IMR-90 (cell line): Measurements from ENCODE around the gene TUBGCP6. TPM values are rescaled to one million over a fixed set of nuclear protein-coding genes. Genes with fewer than 3 reads are reported as not detected.

ENCODE experiments used
- ATAC-seq: fragments of 200-7000 bp; cut with Tn5 transposase; 2 replicates; pipeline ENCODE4 v1.9.1; 2020; ENCODE audit warnings: low read depth, mild to moderate bottlenecking, moderate library complexity
- BruUV-seq: library from RNA; stranded (reverse); fragments of 400-500 nt; replicated peaks from 2 replicates; lab custom pipeline; 2021; lab: Mats Ljungman, UMichigan
- CTCF ChIA-PET: fragments of 300-600 bp; formaldehyde crosslinking; extraction: SDS; loops from one replicate; lab custom pipeline; 2021; ENCODE audit warnings: antibody characterized with exemption; lab: Yijun Ruan, JAX
- POLR2A ChIA-PET: fragments of 300-600 bp; sonication (Branson Sonifier 250); formaldehyde crosslinking; loops from one replicate; lab custom pipeline; 2022; ENCODE audit warnings: antibody characterized with exemption; ENCODE audit not compliant: unreplicated experiment; lab: Charles Lee
- DNase-seq: peaks from one replicate; pipeline ENCODE4 v3.0.0; 2013
- H2AFZ ChIP-seq: replicated peaks from 2 replicates; pipeline ENCODE3; 2013; ENCODE audit warnings: low read length, mild to moderate bottlenecking; ENCODE audit not compliant: poor library complexity
- H2AK5ac ChIP-seq: 2 replicates; pipeline ENCODE4 v1.6.1; 2013; ENCODE audit warnings: low read depth, low read length, inconsistent platforms
- H2AK9ac ChIP-seq: replicated peaks from 2 replicates; pipeline ENCODE3; 2013; ENCODE audit warnings: mild to moderate bottlenecking, low read depth, low read length, moderate library complexity; ENCODE audit not compliant: poor library complexity
- H2BK120ac ChIP-seq: 2 replicates; pipeline ENCODE4 v1.6.1; 2013; ENCODE audit warnings: low read depth, low read length, inconsistent platforms
- H2BK15ac ChIP-seq: 3 replicates; pipeline ENCODE4 v1.6.1; 2013; ENCODE audit warnings: low read depth, low read length, inconsistent platforms
- H2BK20ac ChIP-seq: 2 replicates; pipeline ENCODE4 v1.6.1; 2013; ENCODE audit warnings: low read depth, mild to moderate bottlenecking, inconsistent platforms, low read length, moderate library complexity
- H2BK5ac ChIP-seq: 2 replicates; pipeline ENCODE4 v1.6.1; 2013; ENCODE audit warnings: mild to moderate bottlenecking, low read depth, low read length, inconsistent platforms; ENCODE audit not compliant: poor library complexity, severe bottlenecking
- H3K14ac ChIP-seq: replicated peaks from 2 replicates; pipeline ENCODE4 v1.6.1; 2013; ENCODE audit warnings: low read depth, low read length, inconsistent platforms
- H3K18ac ChIP-seq: 2 replicates; pipeline ENCODE4 v1.6.1; 2013; ENCODE audit warnings: low read depth, low read length, control low read depth
- H3K23ac ChIP-seq: 2 replicates; pipeline ENCODE4 v1.6.1; 2013; ENCODE audit warnings: low read depth, low read length, inconsistent platforms
- H3K27ac ChIP-seq: 2 replicates; pipeline ENCODE4 v1.5.1; 2013; ENCODE audit warnings: mild to moderate bottlenecking, control low read depth, low read length; ENCODE audit not compliant: insufficient read depth
- H3K27me3 ChIP-seq: 2 replicates; pipeline ENCODE4 v1.6.1; 2013; ENCODE audit warnings: low read length; ENCODE audit not compliant: control insufficient read depth, insufficient read depth
- H3K36me3 ChIP-seq: 2 replicates; pipeline ENCODE4 v1.6.1; 2013; ENCODE audit warnings: low read length, mixed read lengths; ENCODE audit not compliant: control insufficient read depth, insufficient read depth
- H3K4ac ChIP-seq: 2 replicates; pipeline ENCODE4 v1.6.1; 2013; ENCODE audit warnings: low read depth, low read length, inconsistent platforms
- H3K4me1 ChIP-seq: 2 replicates; pipeline ENCODE4 v1.6.1; 2013; ENCODE audit warnings: low read length, mixed read lengths; ENCODE audit not compliant: control insufficient read depth, insufficient read depth
- H3K4me2 ChIP-seq: 2 replicates; pipeline ENCODE4 v1.6.1; 2013; ENCODE audit warnings: low read depth, mild to moderate bottlenecking, control low read depth, low read length, moderate library complexity
- H3K4me3 ChIP-seq: 2 replicates; pipeline ENCODE4 v1.5.1; 2013; ENCODE audit warnings: low read depth, mild to moderate bottlenecking, control low read depth, low read length, moderate library complexity; ENCODE audit not compliant: insufficient read depth
- H3K56ac ChIP-seq: 2 replicates; pipeline ENCODE4 v1.6.1; 2013; ENCODE audit warnings: low read length, inconsistent platforms; ENCODE audit not compliant: insufficient read depth; ENCODE audit errors: extremely low read depth
- H3K79me1 ChIP-seq, 2 experiments: 2 replicates each; pipeline ENCODE4 v1.6.1; 2013; ENCODE audit warnings: low read length in 2 of 2, inconsistent platforms in 1 of 2, low read depth in 1 of 2
- H3K9ac ChIP-seq: 2 replicates; pipeline ENCODE4 v1.6.1; 2013; ENCODE audit warnings: low read depth, low read length, control low read depth
- H3K9me1 ChIP-seq: 2 replicates; pipeline ENCODE4 v1.6.1; 2013; ENCODE audit warnings: low read length, inconsistent platforms; ENCODE audit not compliant: insufficient read depth
- H3K9me3 ChIP-seq: 2 replicates; pipeline ENCODE4 v1.6.1; 2013; ENCODE audit warnings: low read length; ENCODE audit not compliant: control insufficient read depth, insufficient read depth
- H4K20me1 ChIP-seq: 2 replicates; pipeline ENCODE4 v1.6.1; 2013; ENCODE audit warnings: low read length, inconsistent platforms; ENCODE audit not compliant: insufficient read depth
- H4K5ac ChIP-seq: 2 replicates; pipeline ENCODE4 v1.6.1; 2013; ENCODE audit warnings: mild to moderate bottlenecking, low read depth, low read length, control low read depth
- H4K8ac ChIP-seq, 2 experiments: 2 replicates each; pipeline ENCODE4 v1.6.1; 2013; ENCODE audit warnings: low read depth in 2 of 2, low read length in 2 of 2, control low read depth in 1 of 2, inconsistent platforms in 1 of 2
- H4K91ac ChIP-seq: 2 replicates; pipeline ENCODE4 v1.6.1; 2013; ENCODE audit warnings: low read depth, low read length, inconsistent platforms; ENCODE audit not compliant: insufficient read depth
- BHLHE40 ChIP-seq: fragments of 150-350 bp; IDR thresholded peaks from 2 replicates; pipeline ENCODE4 v1.6.1; 2016; ENCODE audit warnings: mild to moderate bottlenecking, low read depth, low read length
- CEBPB ChIP-seq: IDR thresholded peaks from 2 replicates; pipeline ENCODE4 v1.6.1; 2012; ENCODE audit warnings: low read depth, low read length, improper control_type of control experiment
- CHD1 ChIP-seq: IDR thresholded peaks from 2 replicates; pipeline ENCODE4 v1.6.1; 2012; ENCODE audit warnings: low read depth, low read length, improper control_type of control experiment
- CTCF ChIP-seq: conservative IDR thresholded peaks from 2 replicates; pipeline ENCODE4 v1.5.1; 2012; ENCODE audit warnings: mild to moderate bottlenecking, low read depth, low read length, improper control_type of control experiment
- ELK1 ChIP-seq: fragments of 150-350 bp; IDR thresholded peaks from 2 replicates; pipeline ENCODE4 v1.6.1; 2016; ENCODE audit warnings: low read depth, mild to moderate bottlenecking, low read length, moderate library complexity, borderline replicate concordance
- FOS ChIP-seq: fragments of 150-350 bp; IDR thresholded peaks from 2 replicates; pipeline ENCODE4 v1.6.1; 2016; ENCODE audit warnings: low read depth, low read length
- MAFK ChIP-seq: IDR thresholded peaks from 2 replicates; pipeline ENCODE4 v1.6.1; 2012; ENCODE audit warnings: low read depth, low read length, improper control_type of control experiment
- MAZ ChIP-seq: IDR thresholded peaks from 2 replicates; pipeline ENCODE4 v1.6.1; 2012; ENCODE audit warnings: low read depth, mild to moderate bottlenecking, low read length, improper control_type of control experiment, moderate library complexity, borderline replicate concordance
- MXI1 ChIP-seq: IDR thresholded peaks from 2 replicates; pipeline ENCODE4 v1.6.1; 2012; ENCODE audit warnings: low read depth, mild to moderate bottlenecking, low read length, moderate library complexity, borderline replicate concordance
- NFE2L2 ChIP-seq: fragments of 150-350 bp; IDR thresholded peaks from 2 replicates; pipeline ENCODE4 v1.6.1; 2016; ENCODE audit warnings: low read depth, mild to moderate bottlenecking, low read length
- POLR2A ChIP-seq: IDR thresholded peaks from 2 replicates; pipeline ENCODE4 v1.6.1; 2012; ENCODE audit warnings: mild to moderate bottlenecking, low read depth, low read length
- RAD21 ChIP-seq: IDR thresholded peaks from 2 replicates; pipeline ENCODE4 v1.6.1; 2012; ENCODE audit warnings: low read length, improper control_type of control experiment
- RFX5 ChIP-seq: IDR thresholded peaks from 2 replicates; pipeline ENCODE4 v1.8.0; 2012; ENCODE audit warnings: low read depth, mild to moderate bottlenecking, low read length, moderate library complexity
- SMC3 ChIP-seq: fragments of 150-350 bp; IDR thresholded peaks from 2 replicates; pipeline ENCODE4 v1.6.1; 2016; ENCODE audit warnings: low read depth, mild to moderate bottlenecking, antibody characterized with exemption, low read length, moderate library complexity
- USF2 ChIP-seq: fragments of 150-350 bp; IDR thresholded peaks from 2 replicates; pipeline ENCODE4 v1.6.1; 2017; ENCODE audit warnings: mild to moderate bottlenecking, antibody characterized with exemption, low read length, low read depth
- WGBS, 2 experiments: methylation state at CpG; one replicate each; pipeline versions ENCODE4 v1.1.5 to v1.1.7; 2013; ENCODE audit warnings: missing lambda C conversion rate in 2 of 2; ENCODE audit not compliant: insufficient read length in 1 of 2; ENCODE audit errors: extremely low coverage in 2 of 2; 5-methylcytosine and 5-hydroxymethylcytosine counted together
- dilution Hi-C: fragments of 300-500 bp; cut with HindIII; formaldehyde crosslinking; loops from one replicate; pipeline ENCODE4 v1.14.3; 2018; ENCODE audit warnings: low sequenced_read_pairs; ENCODE audit not compliant: unreplicated experiment
- in situ Hi-C: fragments of 300-500 bp; cut with MboI; formaldehyde crosslinking; loops from 3 replicates; pipeline ENCODE4 v1.14.3; 2019; ENCODE audit warnings: low sequenced_read_pairs, inconsistent platforms, mixed read lengths
- intact Hi-C: fragments of 100-400 bp; cut with micrococcal nuclease; formaldehyde crosslinking; loops from 2 replicates; pipeline ENCODE4 v1.10.0; 2022
- polyA plus RNA-seq, 3 experiments: library from polyadenylated mRNA; depleted of rRNA; stranded (reverse); fragments of >200 nt; gene quantifications; 2 replicates each; pipeline ENCODE4 v1.2.3, GENCODE V29; 2012; ENCODE audit warnings: low replicate concordance in 1 of 3
- total RNA-seq: library from RNA; depleted of rRNA; stranded (reverse); fragments of >200 nt; gene quantifications from 2 replicates; pipeline ENCODE4 v1.2.3, GENCODE V29; 2012

Gene TUBGCP6
- total and polyA plus RNA-seq, 2 of the 4 experiments (the other 2 are of a cell fraction), result 10.8 to 28.6 TPM

- H2BK20ac ChIP-seq, result no peak within 1 kb of the TSS
- dilution Hi-C loops, result no loop called here
- H2BK15ac ChIP-seq, result no peak within 1 kb of the TSS
- H2AFZ ChIP-seq, result peak within 1 kb of the TSS; percentile 89
- peak; percentile 67 for ATAC-seq
- H3K4me3 ChIP-seq, result peak within 1 kb of the TSS; percentile 56
- ChIA-PET POLR2A (no interaction called here), CTCF (no interaction called here)
- no peak within 1 kb of the TSS for H3K18ac ChIP-seq
- H3K9me1 ChIP-seq, result no peaks in the 10 kb centered on the region
- H3K9ac ChIP-seq, result peak within 1 kb of the TSS; percentile 72
- H3K36me3 ChIP-seq, result peaks cover 12% of the 10 kb centered on the region; the same call in 1 of the 2 replicates
- in situ Hi-C loops, result loop anchor here (10.0 kb wide), 1 partner anchor 55 kb away; the partner anchor contains the start of gene DENND6B
- peak within 1 kb of the TSS; percentile 96 for H3K4me2 ChIP-seq
- H4K8ac ChIP-seq, result peak within 1 kb of the TSS in 1 of 2 experiments; percentile 21; a peak in 1 of 4 replicates
- H3K79me1 ChIP-seq, result peaks cover 0 to 7% of the 10 kb centered on the region in 2 experiments; a peak in 1 of 4 replicates
- H2AK5ac ChIP-seq, result no peak within 1 kb of the TSS
- H3K9me3 ChIP-seq, result no peaks in the 10 kb centered on the region
- peak; percentile 31 for DNase-seq
- no peaks in the 10 kb centered on the region for H3K27me3 ChIP-seq
- peak within 1 kb of the TSS; percentile 0; the same call in 1 of the 2 replicates for H3K4ac ChIP-seq
- WGBS, 2 experiments, result 0% methylated on average over 14 of the region's 92 CpGs; no CpG with 5 or more reads in 1 of the 2 experiments
- H3K4me1 ChIP-seq, result peaks cover 13% of the 10 kb centered on the region
- H4K20me1 ChIP-seq, result peaks cover 33% of the 10 kb centered on the region
- intact Hi-C loops, result loop anchor here (2.0 to 5.0 kb wide), 2 partner anchors 37 to 57 kb away; partner anchors contain the start of genes DENND6B and PLXNB2
- H2AK9ac ChIP-seq, result peak within 1 kb of the TSS; percentile 78
- no peak within 1 kb of the TSS for H3K27ac ChIP-seq
- H4K5ac ChIP-seq, result no peak within 1 kb of the TSS
- H2BK5ac ChIP-seq, result no peak within 1 kb of the TSS
- H2BK120ac ChIP-seq, result no peak within 1 kb of the TSS
- no peak within 1 kb of the TSS for H3K23ac ChIP-seq
- H4K91ac ChIP-seq, result no peak within 1 kb of the TSS
- no TSS peak for BruUV-seq
- no peak within 1 kb of the TSS for H3K56ac ChIP-seq
- H3K14ac ChIP-seq, result no peak within 1 kb of the TSS
- TF ChIP-seq MAFK, result no peak
- TF ChIP-seq USF2, result no peak
- no peak for TF ChIP-seq FOS
- TF ChIP-seq BHLHE40, result no peak
- TF ChIP-seq MXI1, result no peak
- TF ChIP-seq CTCF, result no peak
- no peak for TF ChIP-seq RAD21
- TF ChIP-seq NFE2L2, result no peak
- no peak for TF ChIP-seq SMC3
- TF ChIP-seq MAZ, result no peak; the same call in 1 of the 2 replicates
- TF ChIP-seq POLR2A, result no peak
- TF ChIP-seq CHD1, result no peak
- no peak for TF ChIP-seq RFX5
- TF ChIP-seq CEBPB, result no peak
- TF ChIP-seq ELK1, result no peak
Observed at GRCh38 chr22:50269970-50270665, 25.3 kb upstream of the TUBGCP6 start, which contains the start of gene MAPK11. MAPK11 (minus strand) TSS chr22:50270380; CDS start chr22:50270292, 88 bp downstream.
